Measurements from ENCODE around the gene TNRC18.

Gene TNRC18

GRCh38 chr7:5303591-5304505, 119.8 kb downstream of the TNRC18 start (continued):
- no peak for TF ChIP-seq POU6F1 (CRISPR knock-in tag; IDR thresholded peaks at IDR 0.05; ENCODE audit: borderline replicate concordance, low read depth)
- no peak for TF ChIP-seq GLIS3 (CRISPR knock-in tag; IDR thresholded peaks at IDR 0.05)
- no peak for TF ChIP-seq OSR1 (CRISPR knock-in tag; IDR thresholded peaks at IDR 0.05)
- TF ChIP-seq ZNF8 (CRISPR knock-in tag; IDR thresholded peaks at IDR 0.05): no peak
- TF ChIP-seq ISL1 (CRISPR knock-in tag; IDR thresholded peaks at IDR 0.05): no peak
- no peak for TF ChIP-seq TCF4 (CRISPR knock-in tag; IDR thresholded peaks at IDR 0.05; ENCODE audit: borderline replicate concordance)
- TF ChIP-seq PPARA (CRISPR knock-in tag; IDR thresholded peaks at IDR 0.05; ENCODE audit: borderline replicate concordance): no peak
- TF ChIP-seq TOX (CRISPR knock-in tag; IDR thresholded peaks at IDR 0.05; ENCODE audit: borderline replicate concordance): no peak
- no peak for TF ChIP-seq ESRRG (CRISPR knock-in tag; IDR thresholded peaks at IDR 0.05)
- TF ChIP-seq ZFP30 (CRISPR knock-in tag; IDR thresholded peaks at IDR 0.05): no peak

GRCh38 chr7:5303061-5303460, 120.6 kb downstream of the TNRC18 start:
- peak; percentile 17 for ATAC-seq
- TF ChIP-seq TOX (CRISPR knock-in tag; IDR thresholded peaks at IDR 0.05; ENCODE audit: borderline replicate concordance): no peak
- no peak for TF ChIP-seq ARNTL (CRISPR knock-in tag; IDR thresholded peaks at IDR 0.05; ENCODE audit: borderline replicate concordance, low read depth)
- no peak for TF ChIP-seq ZC3H10 (CRISPR knock-in tag; IDR thresholded peaks at IDR 0.05)
- TF ChIP-seq ZFP3 (CRISPR knock-in tag; IDR thresholded peaks at IDR 0.05): no peak
- no peak for TF ChIP-seq CSRNP3 (CRISPR knock-in tag; IDR thresholded peaks at IDR 0.05)
- TF ChIP-seq TSHZ2 (CRISPR knock-in tag; IDR thresholded peaks at IDR 0.05): no peak
- TF ChIP-seq ZNF8 (CRISPR knock-in tag; IDR thresholded peaks at IDR 0.05): no peak
- TF ChIP-seq RARB (CRISPR knock-in tag; IDR thresholded peaks at IDR 0.05): no peak
- TF ChIP-seq ESRRG (CRISPR knock-in tag; IDR thresholded peaks at IDR 0.05): no peak
- TF ChIP-seq TCF4 (CRISPR knock-in tag; IDR thresholded peaks at IDR 0.05; ENCODE audit: borderline replicate concordance): no peak
- no peak for TF ChIP-seq PPARA (CRISPR knock-in tag; IDR thresholded peaks at IDR 0.05; ENCODE audit: borderline replicate concordance)
- no peak for TF ChIP-seq GLIS3 (CRISPR knock-in tag; IDR thresholded peaks at IDR 0.05)
- TF ChIP-seq ZFP30 (CRISPR knock-in tag; IDR thresholded peaks at IDR 0.05): no peak
- no peak for TF ChIP-seq BACH2 (CRISPR knock-in tag; IDR thresholded peaks at IDR 0.05; ENCODE audit: borderline replicate concordance)
- TF ChIP-seq PATZ1 (CRISPR knock-in tag; IDR thresholded peaks at IDR 0.05; ENCODE audit: borderline replicate concordance): no peak

GRCh38 chr7:5302577-5302976, 121.1 kb downstream of the TNRC18 start:
- ATAC-seq: peak; percentile 35
- no peak for TF ChIP-seq RARB (CRISPR knock-in tag; IDR thresholded peaks at IDR 0.05)
- no peak for TF ChIP-seq ISL1 (CRISPR knock-in tag; IDR thresholded peaks at IDR 0.05)
- TF ChIP-seq TCF4 (CRISPR knock-in tag; IDR thresholded peaks at IDR 0.05; ENCODE audit: borderline replicate concordance): no peak
- no peak for TF ChIP-seq SNAI2 (CRISPR knock-in tag; IDR thresholded peaks at IDR 0.05)
- TF ChIP-seq ZNF565 (CRISPR knock-in tag; conservative IDR thresholded peaks at IDR 0.05; ENCODE audit: low read depth): no peak
- TF ChIP-seq ARNTL (CRISPR knock-in tag; IDR thresholded peaks at IDR 0.05; ENCODE audit: borderline replicate concordance, low read depth): no peak
- TF ChIP-seq BACH2 (CRISPR knock-in tag; IDR thresholded peaks at IDR 0.05; ENCODE audit: borderline replicate concordance): no peak
- TF ChIP-seq ZFP3 (CRISPR knock-in tag; IDR thresholded peaks at IDR 0.05): no peak
- TF ChIP-seq ZC3H10 (CRISPR knock-in tag; IDR thresholded peaks at IDR 0.05): no peak
- no peak for TF ChIP-seq ESRRG (CRISPR knock-in tag; IDR thresholded peaks at IDR 0.05)
- no peak for TF ChIP-seq OSR1 (CRISPR knock-in tag; IDR thresholded peaks at IDR 0.05)
- TF ChIP-seq PPARA (CRISPR knock-in tag; IDR thresholded peaks at IDR 0.05; ENCODE audit: borderline replicate concordance): no peak
- TF ChIP-seq GLIS3 (CRISPR knock-in tag; IDR thresholded peaks at IDR 0.05): no peak
- TF ChIP-seq TOX (CRISPR knock-in tag; IDR thresholded peaks at IDR 0.05; ENCODE audit: borderline replicate concordance): no peak
- no peak for TF ChIP-seq POU6F1 (CRISPR knock-in tag; IDR thresholded peaks at IDR 0.05; ENCODE audit: borderline replicate concordance, low read depth)
- no peak for TF ChIP-seq TSHZ2 (CRISPR knock-in tag; IDR thresholded peaks at IDR 0.05)
- no peak for TF ChIP-seq ZFP30 (CRISPR knock-in tag; IDR thresholded peaks at IDR 0.05)
- no peak for TF ChIP-seq ZNF8 (CRISPR knock-in tag; IDR thresholded peaks at IDR 0.05)
